GM18907 (cell line): Measurements from ENCODE around the gene RPL41.
"Not testable (repeated sequence)": the region's sequence is repeated elsewhere in the genome, so short reads cannot be mapped to it uniquely, and the experiment has no call there.

Experiments used
- ATAC-seq: cut with Tn5 transposase; IDR thresholded peaks from one replicate; pipeline ENCODE4 v1.9.1; 2021; ENCODE audit warnings: mild to moderate bottlenecking, moderate library complexity; ENCODE audit not compliant: unreplicated experiment

RPL41 gene

GRCh38 chr12:56102683-56103065 lies 13.8 kb upstream of the RPL41 start:
- ATAC-seq = no peak

GRCh38 chr12:56103066-56103711 lies 13.2 kb upstream of the RPL41 start:
- no peak for ATAC-seq

- no peak for ATAC-seq
Observed at GRCh38 chr12:56103823-56104108, 12.7 kb upstream of the RPL41 start.

- peak; percentile 94 for ATAC-seq
Observed at GRCh38 chr12:56104109-56104814, 12.2 kb upstream of the RPL41 start, which contains the start of gene PA2G4. Gene PA2G4 (plus strand): TSS chr12:56104559. CDS start chr12:56104738, 179 bp downstream.

GRCh38 chr12:56104815-56105608 lies 11.4 kb upstream of the RPL41 start:
- ATAC-seq = peak; percentile 27

GRCh38 chr12:56105609-56105902 lies 10.9 kb upstream of the RPL41 start:
- ATAC-seq = no peak

- no peak for ATAC-seq
Observed at GRCh38 chr12:56107242-56107641, 9.2 kb upstream of the RPL41 start.

- no peak for ATAC-seq
Observed at GRCh38 chr12:56110571-56110970, 5.9 kb upstream of the RPL41 start.

GRCh38 chr12:56114084-56114483 lies 2.3 kb upstream of the RPL41 start:
- ATAC-seq = no peak

GRCh38 chr12:56115329-56115728 lies 1.1 kb upstream of the RPL41 start:
- ATAC-seq = no peak

GRCh38 chr12:56117082-56117706 lies 761 bp downstream of the RPL41 start:
- ATAC-seq = not testable (repeated sequence)

- peak; percentile 91 for ATAC-seq
Observed at GRCh38 chr12:56117778-56118687, 1.6 kb downstream of the RPL41 start, which contains the start of gene ZC3H10. Gene ZC3H10 (plus strand): TSS chr12:56118266. CDS start chr12:56120563, 2,297 bp downstream.

- peak; percentile 1 for ATAC-seq
Observed at GRCh38 chr12:56118688-56119357, 2.4 kb downstream of the RPL41 start.

GRCh38 chr12:56119361-56119796 lies 2.9 kb downstream of the RPL41 start:
- no peak for ATAC-seq

GRCh38 chr12:56120158-56120846 lies 3.9 kb downstream of the RPL41 start:
- no peak for ATAC-seq

GRCh38 chr12:56121204-56121870 lies 4.9 kb downstream of the RPL41 start:
- no peak for ATAC-seq

- no peak for ATAC-seq
Observed at GRCh38 chr12:56122637-56123036, 6.2 kb downstream of the RPL41 start.

GRCh38 chr12:56124133-56124532 lies 7.7 kb downstream of the RPL41 start:
- no peak for ATAC-seq

GRCh38 chr12:56126732-56127239 lies 10.4 kb downstream of the RPL41 start:
- ATAC-seq = no peak
